Stomach (tissue), 9 donors: Measurements from ENCODE around the gene COBL. TPM values are rescaled to one million over a fixed set of nuclear protein-coding genes. Genes with fewer than 3 reads are reported as not detected.

Experiments
- DNase-seq, 2 donors: peaks; one replicate each; pipeline versions ENCODE4 v3.0.0 to v3.0.0-alpha.2; 2013 to 2019
- H3K27ac ChIP-seq, 5 donors: fragments of 200-600 bp in 4 of 5; sonication (generic) in 4 of 5; one replicate each; pipeline ENCODE4 v1.5.1; 2013 to 2019; ENCODE audit warnings: mild to moderate bottlenecking in 1 of 5, moderate library complexity in 1 of 5
- H3K27me3 ChIP-seq, 3 donors: fragments of 200-600 bp; sonication (generic); one replicate each; pipeline ENCODE4 v1.5.1; 2017 to 2019; ENCODE audit warnings: mixed run types in 1 of 3
- H3K36me3 ChIP-seq, 4 donors: fragments of 200-600 bp; sonication (generic); 1 replicate in 3 of 4; 2 replicates in 1 of 4; pipeline ENCODE4 v1.5.1; 2016 to 2019
- H3K4me1 ChIP-seq, 4 donors: fragments of 200-600 bp; sonication (generic); one replicate each; pipeline ENCODE4 v1.5.1; 2016 to 2019
- H3K4me3 ChIP-seq, 4 donors: fragments of 200-600 bp; sonication (generic) in 3 of 4; one replicate each; pipeline ENCODE4 v1.5.1; 2016 to 2019; ENCODE audit warnings: mild to moderate bottlenecking in 1 of 4
- H3K9me3 ChIP-seq, 4 donors: fragments of 200-600 bp; sonication (generic); one replicate each; pipeline ENCODE4 v1.5.1; 2016 to 2019
- POLR2A ChIP-seq, 4 donors: fragments of 450-650 bp; IDR thresholded peaks; one replicate each; pipeline ENCODE4 v1.6.1; 2016; ENCODE audit warnings: antibody characterized with exemption in 4 of 4, control low read depth in 2 of 4, mild to moderate bottlenecking in 1 of 4, moderate library complexity in 1 of 4
- POLR2AphosphoS5 ChIP-seq, 3 donors: sonication (generic); formaldehyde crosslinking; IDR thresholded peaks; one replicate each; pipeline ENCODE4 v1.6.1; 2016; ENCODE audit warnings: antibody characterized with exemption in 3 of 3
- WGBS, 5 donors: extraction: QIAGEN DNeasy Blood & Tissue Kit in 3 of 5; methylation state at CpG; one replicate each; pipeline versions ENCODE4 v1.1.5 to v1.1.7; 2013 to 2018; 5-methylcytosine and 5-hydroxymethylcytosine counted together
- intact Hi-C: fragments of 100-400 bp; cut with DNase I; formaldehyde crosslinking; loops from one replicate; pipeline ENCODE4 v1.15.1; 2023; ENCODE audit warnings: low total_unique reads
- polyA plus RNA-seq, 3 donors: library from polyadenylated mRNA; stranded (reverse); fragments of 200-250 nt; gene quantifications; one replicate each; pipeline ENCODE4 v1.2.3, GENCODE V29; 2013
- total RNA-seq, 5 donors: library from RNA; depleted of rRNA; stranded (reverse); fragments of >200 nt; gene quantifications; one replicate each; pipeline versions ENCODE4 v1.1.0 to v1.2.3, GENCODE V29; 2014 to 2016
- donor health status: healthy with polysubstance abuse.
- donor health status: Bipolar disorder and iron deficiency.
- donor health status: healthy.

COBL gene
- total and polyA plus RNA-seq, 8 donors: 4.9 to 79.9 (median 16.0) TPM

- H3K9me3 ChIP-seq: peaks cover 0 to 4% (median 0%) of the 10 kb centered on the region in 4 donors
- no peaks in the 10 kb centered on the region for H3K27me3 ChIP-seq
- H3K4me3 ChIP-seq: no peak overlapping the region
- no peak for TF ChIP-seq POLR2AphosphoS5 (IDR thresholded peaks at IDR 0.05)
- no peak for TF ChIP-seq POLR2A (IDR thresholded peaks at IDR 0.05)
- WGBS, 5 donors: 59 to 76% (median 63%) methylated on average over 7 of the region's 7 CpGs
- intact Hi-C loops: no loop called here
- no peaks in the 10 kb centered on the region for H3K36me3 ChIP-seq
- no peaks in the 10 kb centered on the region for H3K4me1 ChIP-seq
- no peak overlapping the region for H3K27ac ChIP-seq
- DNase-seq: no peak
These were observed 346.5 kb downstream of the COBL start for GRCh38 chr7:50970092-50970491.
